LNCAP (cell line): ENCODE measurements around the gene CFAP47.

ENCODE experiments used
- TF ChIP-seq, protein P1 (sequence below): fragments of 450-650 bp; IDR thresholded peaks from 2 replicates; pipeline ENCODE4 v1.5.1; 2017; ENCODE audit warnings: mild to moderate bottlenecking

CFAP47 gene

GRCh38 chrX:36401774-36402173 lies 482.2 kb downstream of the CFAP47 start:
- TF ChIP-seq, protein P1, sequence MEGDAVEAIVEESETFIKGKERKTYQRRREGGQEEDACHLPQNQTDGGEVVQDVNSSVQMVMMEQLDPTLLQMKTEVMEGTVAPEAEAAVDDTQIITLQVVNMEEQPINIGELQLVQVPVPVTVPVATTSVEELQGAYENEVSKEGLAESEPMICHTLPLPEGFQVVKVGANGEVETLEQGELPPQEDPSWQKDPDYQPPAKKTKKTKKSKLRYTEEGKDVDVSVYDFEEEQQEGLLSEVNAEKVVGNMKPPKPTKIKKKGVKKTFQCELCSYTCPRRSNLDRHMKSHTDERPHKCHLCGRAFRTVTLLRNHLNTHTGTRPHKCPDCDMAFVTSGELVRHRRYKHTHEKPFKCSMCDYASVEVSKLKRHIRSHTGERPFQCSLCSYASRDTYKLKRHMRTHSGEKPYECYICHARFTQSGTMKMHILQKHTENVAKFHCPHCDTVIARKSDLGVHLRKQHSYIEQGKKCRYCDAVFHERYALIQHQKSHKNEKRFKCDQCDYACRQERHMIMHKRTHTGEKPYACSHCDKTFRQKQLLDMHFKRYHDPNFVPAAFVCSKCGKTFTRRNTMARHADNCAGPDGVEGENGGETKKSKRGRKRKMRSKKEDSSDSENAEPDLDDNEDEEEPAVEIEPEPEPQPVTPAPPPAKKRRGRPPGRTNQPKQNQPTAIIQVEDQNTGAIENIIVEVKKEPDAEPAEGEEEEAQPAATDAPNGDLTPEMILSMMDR, result no peak

DNA sequence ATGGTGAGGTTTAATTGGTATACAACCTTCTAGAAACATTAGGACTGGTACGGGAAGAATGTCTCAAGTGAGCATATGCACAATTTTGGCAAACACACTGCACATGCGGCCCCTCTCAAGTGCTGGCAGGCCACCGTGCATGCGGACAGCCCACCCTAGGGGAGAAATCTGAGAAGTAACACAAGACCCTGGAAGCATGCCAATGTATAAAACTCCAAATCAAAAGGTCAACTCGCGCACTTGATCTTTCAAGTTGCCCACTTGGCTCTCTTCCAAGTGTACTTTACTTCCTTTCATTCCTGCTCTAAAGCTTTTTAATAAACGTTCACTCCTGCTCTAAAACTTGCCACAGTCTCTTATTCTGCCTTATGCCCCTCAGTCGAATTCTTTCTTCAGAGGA lies 488.3 kb downstream of the CFAP47 start:
- TF ChIP-seq, protein P1, result no peak

DNA sequence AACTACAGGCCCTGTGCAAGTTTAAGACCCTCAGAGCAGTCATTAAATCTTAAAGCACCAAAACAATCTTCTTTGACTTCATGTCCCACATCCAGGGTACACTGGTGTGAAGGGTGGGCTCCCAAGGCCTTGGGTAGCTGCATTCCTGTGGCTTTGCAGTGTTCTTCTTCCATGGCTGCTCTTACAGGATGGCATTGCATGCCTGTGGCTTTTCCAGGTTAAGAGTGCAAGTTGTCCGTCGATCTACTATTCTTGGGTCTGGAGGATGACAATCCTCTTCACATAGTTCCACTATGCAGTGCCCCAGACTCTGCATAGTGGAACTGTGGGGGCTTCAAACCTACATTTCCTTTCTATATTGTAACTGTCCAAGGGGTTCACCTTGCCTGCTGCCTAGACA lies 494.5 kb downstream of the CFAP47 start:
- TF ChIP-seq, protein P1, result no peak

DNA sequence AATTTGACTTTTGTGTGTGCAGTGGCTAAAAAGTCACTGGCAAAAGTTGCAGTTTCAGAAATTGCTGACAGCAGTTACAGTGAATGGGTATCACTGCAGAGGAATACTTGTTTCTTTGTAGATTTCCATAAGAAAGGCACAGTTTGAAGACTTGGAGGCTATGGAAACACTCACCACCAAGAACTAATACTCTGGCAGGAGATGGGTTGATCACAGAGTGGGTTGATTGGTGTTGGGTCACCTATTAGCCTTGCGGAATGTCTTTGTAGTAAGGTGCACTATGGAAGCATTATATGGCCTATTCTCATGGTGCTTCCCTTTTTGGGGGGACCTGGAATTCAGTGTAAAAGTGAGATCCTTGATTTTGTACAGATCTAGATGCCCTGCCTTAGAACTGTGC lies 502.8 kb downstream of the CFAP47 start:
- TF ChIP-seq, protein P1, result no peak

GRCh38 chrX:36431819-36432218 lies 512.3 kb downstream of the CFAP47 start:
- TF ChIP-seq, protein P1, result no peak

GRCh38 chrX:36434522-36434921 lies 515.0 kb downstream of the CFAP47 start:
- TF ChIP-seq, protein P1, result no peak
